IMR-90 (cell line): ENCODE data around the gene PIK3C2B. TPM values are rescaled to one million over a fixed set of nuclear protein-coding genes. Genes with fewer than 3 reads are reported as not detected.

Experiments used
- ATAC-seq: fragments of 200-7000 bp; cut with Tn5 transposase; 2 replicates; pipeline ENCODE4 v1.9.1; 2020; ENCODE audit warnings: low read depth, mild to moderate bottlenecking, moderate library complexity
- BruUV-seq: library from RNA; stranded (reverse); fragments of 400-500 nt; replicated peaks from 2 replicates; lab custom pipeline; 2021; lab: Mats Ljungman, UMichigan
- CTCF ChIA-PET: fragments of 300-600 bp; formaldehyde crosslinking; extraction: SDS; loops from one replicate; lab custom pipeline; 2021; ENCODE audit warnings: antibody characterized with exemption; lab: Yijun Ruan, JAX
- POLR2A ChIA-PET: fragments of 300-600 bp; sonication (Branson Sonifier 250); formaldehyde crosslinking; loops from one replicate; lab custom pipeline; 2022; ENCODE audit warnings: antibody characterized with exemption; ENCODE audit not compliant: unreplicated experiment; lab: Charles Lee
- DNase-seq: peaks from one replicate; pipeline ENCODE4 v3.0.0; 2013
- H2AFZ ChIP-seq: replicated peaks from 2 replicates; pipeline ENCODE3; 2013; ENCODE audit warnings: low read length, mild to moderate bottlenecking; ENCODE audit not compliant: poor library complexity
- H2AK5ac ChIP-seq: 2 replicates; pipeline ENCODE4 v1.6.1; 2013; ENCODE audit warnings: low read depth, low read length, inconsistent platforms
- H2AK9ac ChIP-seq: replicated peaks from 2 replicates; pipeline ENCODE3; 2013; ENCODE audit warnings: mild to moderate bottlenecking, low read depth, low read length, moderate library complexity; ENCODE audit not compliant: poor library complexity
- H2BK120ac ChIP-seq: 2 replicates; pipeline ENCODE4 v1.6.1; 2013; ENCODE audit warnings: low read depth, low read length, inconsistent platforms
- H2BK15ac ChIP-seq: 3 replicates; pipeline ENCODE4 v1.6.1; 2013; ENCODE audit warnings: low read depth, low read length, inconsistent platforms
- H2BK20ac ChIP-seq: 2 replicates; pipeline ENCODE4 v1.6.1; 2013; ENCODE audit warnings: low read depth, mild to moderate bottlenecking, inconsistent platforms, low read length, moderate library complexity
- H2BK5ac ChIP-seq: 2 replicates; pipeline ENCODE4 v1.6.1; 2013; ENCODE audit warnings: mild to moderate bottlenecking, low read depth, low read length, inconsistent platforms; ENCODE audit not compliant: poor library complexity, severe bottlenecking
- H3K14ac ChIP-seq: replicated peaks from 2 replicates; pipeline ENCODE4 v1.6.1; 2013; ENCODE audit warnings: low read depth, low read length, inconsistent platforms
- H3K18ac ChIP-seq: 2 replicates; pipeline ENCODE4 v1.6.1; 2013; ENCODE audit warnings: low read depth, low read length, control low read depth
- H3K23ac ChIP-seq: 2 replicates; pipeline ENCODE4 v1.6.1; 2013; ENCODE audit warnings: low read depth, low read length, inconsistent platforms
- H3K27ac ChIP-seq: 2 replicates; pipeline ENCODE4 v1.5.1; 2013; ENCODE audit warnings: mild to moderate bottlenecking, control low read depth, low read length; ENCODE audit not compliant: insufficient read depth
- H3K27me3 ChIP-seq: 2 replicates; pipeline ENCODE4 v1.6.1; 2013; ENCODE audit warnings: low read length; ENCODE audit not compliant: control insufficient read depth, insufficient read depth
- H3K36me3 ChIP-seq: 2 replicates; pipeline ENCODE4 v1.6.1; 2013; ENCODE audit warnings: low read length, mixed read lengths; ENCODE audit not compliant: control insufficient read depth, insufficient read depth
- H3K4ac ChIP-seq: 2 replicates; pipeline ENCODE4 v1.6.1; 2013; ENCODE audit warnings: low read depth, low read length, inconsistent platforms
- H3K4me1 ChIP-seq: 2 replicates; pipeline ENCODE4 v1.6.1; 2013; ENCODE audit warnings: low read length, mixed read lengths; ENCODE audit not compliant: control insufficient read depth, insufficient read depth
- H3K4me2 ChIP-seq: 2 replicates; pipeline ENCODE4 v1.6.1; 2013; ENCODE audit warnings: low read depth, mild to moderate bottlenecking, control low read depth, low read length, moderate library complexity
- H3K4me3 ChIP-seq: 2 replicates; pipeline ENCODE4 v1.5.1; 2013; ENCODE audit warnings: low read depth, mild to moderate bottlenecking, control low read depth, low read length, moderate library complexity; ENCODE audit not compliant: insufficient read depth
- H3K56ac ChIP-seq: 2 replicates; pipeline ENCODE4 v1.6.1; 2013; ENCODE audit warnings: low read length, inconsistent platforms; ENCODE audit not compliant: insufficient read depth; ENCODE audit errors: extremely low read depth
- H3K79me1 ChIP-seq, 2 experiments: 2 replicates each; pipeline ENCODE4 v1.6.1; 2013; ENCODE audit warnings: low read length in 2 of 2, inconsistent platforms in 1 of 2, low read depth in 1 of 2
- H3K9ac ChIP-seq: 2 replicates; pipeline ENCODE4 v1.6.1; 2013; ENCODE audit warnings: low read depth, low read length, control low read depth
- H3K9me1 ChIP-seq: 2 replicates; pipeline ENCODE4 v1.6.1; 2013; ENCODE audit warnings: low read length, inconsistent platforms; ENCODE audit not compliant: insufficient read depth
- H3K9me3 ChIP-seq: 2 replicates; pipeline ENCODE4 v1.6.1; 2013; ENCODE audit warnings: low read length; ENCODE audit not compliant: control insufficient read depth, insufficient read depth
- H4K20me1 ChIP-seq: 2 replicates; pipeline ENCODE4 v1.6.1; 2013; ENCODE audit warnings: low read length, inconsistent platforms; ENCODE audit not compliant: insufficient read depth
- H4K5ac ChIP-seq: 2 replicates; pipeline ENCODE4 v1.6.1; 2013; ENCODE audit warnings: mild to moderate bottlenecking, low read depth, low read length, control low read depth
- H4K8ac ChIP-seq, 2 experiments: 2 replicates each; pipeline ENCODE4 v1.6.1; 2013; ENCODE audit warnings: low read depth in 2 of 2, low read length in 2 of 2, control low read depth in 1 of 2, inconsistent platforms in 1 of 2
- H4K91ac ChIP-seq: 2 replicates; pipeline ENCODE4 v1.6.1; 2013; ENCODE audit warnings: low read depth, low read length, inconsistent platforms; ENCODE audit not compliant: insufficient read depth
- FOS ChIP-seq: fragments of 150-350 bp; IDR thresholded peaks from 2 replicates; pipeline ENCODE4 v1.6.1; 2016; ENCODE audit warnings: low read depth, low read length
- MAFK ChIP-seq: IDR thresholded peaks from 2 replicates; pipeline ENCODE4 v1.6.1; 2012; ENCODE audit warnings: low read depth, low read length, improper control_type of control experiment
- NFE2L2 ChIP-seq: fragments of 150-350 bp; IDR thresholded peaks from 2 replicates; pipeline ENCODE4 v1.6.1; 2016; ENCODE audit warnings: low read depth, mild to moderate bottlenecking, low read length
- WGBS, 2 experiments: methylation state at CpG; one replicate each; pipeline versions ENCODE4 v1.1.5 to v1.1.7; 2013; ENCODE audit warnings: missing lambda C conversion rate in 2 of 2; ENCODE audit not compliant: insufficient read length in 1 of 2; ENCODE audit errors: extremely low coverage in 2 of 2; 5-methylcytosine and 5-hydroxymethylcytosine counted together
- dilution Hi-C: fragments of 300-500 bp; cut with HindIII; formaldehyde crosslinking; loops from one replicate; pipeline ENCODE4 v1.14.3; 2018; ENCODE audit warnings: low sequenced_read_pairs; ENCODE audit not compliant: unreplicated experiment
- in situ Hi-C: fragments of 300-500 bp; cut with MboI; formaldehyde crosslinking; loops from 3 replicates; pipeline ENCODE4 v1.14.3; 2019; ENCODE audit warnings: low sequenced_read_pairs, inconsistent platforms, mixed read lengths
- intact Hi-C: fragments of 100-400 bp; cut with micrococcal nuclease; formaldehyde crosslinking; loops from 2 replicates; pipeline ENCODE4 v1.10.0; 2022
- polyA plus RNA-seq, 3 experiments: library from polyadenylated mRNA; depleted of rRNA; stranded (reverse); fragments of >200 nt; gene quantifications; 2 replicates each; pipeline ENCODE4 v1.2.3, GENCODE V29; 2012; ENCODE audit warnings: low replicate concordance in 1 of 3
- total RNA-seq: library from RNA; depleted of rRNA; stranded (reverse); fragments of >200 nt; gene quantifications from 2 replicates; pipeline ENCODE4 v1.2.3, GENCODE V29; 2012

Gene PIK3C2B
- total and polyA plus RNA-seq, 2 of the 4 experiments (the other 2 are of a cell fraction): 1.1 to 2.9 TPM

GRCh38 chr1:204506201-204506968 is 11.8 kb upstream of the PIK3C2B start:
- no peak overlapping the region for H2AK9ac ChIP-seq
- peak overlapping the region; percentile 38 for H3K27ac ChIP-seq
- H2BK20ac ChIP-seq: no peak overlapping the region
- peak; percentile 92 for ATAC-seq
- H4K5ac ChIP-seq: no peak overlapping the region
- CTCF ChIA-PET: interaction anchor here (0.6 to 2.7 kb wide), 7 partner anchors 12 to 609 kb away, joined by 3 to 9 read pairs (median 4); no protein-coding TSS in a partner anchor
- 0 out of 4 replicates have a peak overlapping the region, but pooled peaks of 1 of the 2 experiments have one; percentile 24 for H4K8ac ChIP-seq
- H3K4me1 ChIP-seq: no peaks in the 10 kb centered on the region
- no peak overlapping the region; the same call in 1 of the 2 replicates for H3K4ac ChIP-seq
- TF ChIP-seq NFE2L2 (no peak), MAFK (peak; percentile 46; the same call in 1 of the 2 replicates), FOS (peak; percentile 95)
- H3K36me3 ChIP-seq: no peaks in the 10 kb centered on the region
- peak overlapping the region; percentile 64 for H3K4me3 ChIP-seq
- H3K9me3 ChIP-seq: no peaks in the 10 kb centered on the region
- intact Hi-C loops: loop anchor here (2.0 kb wide), 1 partner anchor 300 kb away; no protein-coding TSS in a partner anchor
- H3K4me2 ChIP-seq: peak overlapping the region; percentile 67
- DNase-seq: peak; percentile 95
- H2BK120ac ChIP-seq: 0 out of 2 replicates have a peak overlapping the region, but pooled peaks have one; percentile 20
- no peaks in the 10 kb centered on the region for H3K79me1 ChIP-seq
- H3K23ac ChIP-seq: peak overlapping the region; percentile 10; the same call in 1 of the 2 replicates
- no peak overlapping the region for H3K18ac ChIP-seq
- WGBS, 2 experiments: 0% methylated on average over 1 of the region's 27 CpGs; no CpG with 5 or more reads in 1 of the 2 experiments
- H3K9me1 ChIP-seq: 0 out of 2 replicates have a peak, but pooled peaks cover 3% of the 10 kb centered on the region
- no peak overlapping the region for H3K56ac ChIP-seq
- peak overlapping the region; percentile 45; the same call in 1 of the 2 replicates for H3K9ac ChIP-seq
- peaks cover under 1% of the 10 kb centered on the region; the same call in 1 of the 2 replicates for H3K27me3 ChIP-seq
- dilution Hi-C loops: no loop called here
- H2BK15ac ChIP-seq: no peak overlapping the region
- H3K14ac ChIP-seq: no peak overlapping the region; the same call in 1 of the 2 replicates
- no peak overlapping the region for H2AK5ac ChIP-seq
- H2AFZ ChIP-seq: peak overlapping the region; percentile 57
- H4K20me1 ChIP-seq: peaks cover 3% of the 10 kb centered on the region; the same call in 1 of the 2 replicates
- no TSS peak for BruUV-seq
- H4K91ac ChIP-seq: no peak overlapping the region
- POLR2A ChIA-PET: interaction anchor here (0.6 kb wide), 1 partner anchor 286 kb away, joined by 3 read pairs; no protein-coding TSS in a partner anchor
- peak overlapping the region; percentile 51 for H2BK5ac ChIP-seq
- in situ Hi-C loops: no loop called here
